K562 (cell line): ENCODE data around the gene MAGI2. TPM values are rescaled to one million over a fixed set of nuclear protein-coding genes. Genes with fewer than 3 reads are reported as not detected.

Experiments used
- ATAC-seq: fragments of 200-7000 bp; cut with Tn5 transposase; 3 replicates; pipeline ENCODE4 v1.9.1; 2020; ENCODE audit warnings: moderate library complexity
- BruUV-seq: library from RNA; stranded (reverse); fragments of 400-500 nt; replicated peaks from 2 replicates; lab custom pipeline; 2021; lab: Mats Ljungman, UMichigan
- CTCF ChIA-PET: fragments of 300-600 bp; formaldehyde crosslinking; extraction: SDS; loops from one replicate; lab custom pipeline; 2021; ENCODE audit warnings: low intra/inter-chr PET ratio; lab: Yijun Ruan, JAX
- POLR2A ChIA-PET: fragments of 300-600, 350-650 bp; sonication (Branson Sonifier 250); formaldehyde crosslinking; extraction: SDS; loops from one replicate; lab custom pipeline; 2021; ENCODE audit warnings: antibody characterized with exemption, inconsistent platforms; lab: Yijun Ruan, JAX
- DNase-seq, 4 experiments: peaks; one replicate each; pipeline versions ENCODE4 v3.0.0 to v3.0.0-alpha.2; 2011 to 2018; ENCODE audit warnings: low spot score in 3 of 4, mixed read lengths in 3 of 4; ENCODE audit errors: extremely low read depth in 1 of 4
- FAIRE-seq: peaks from 2 replicates; lab custom pipeline; 2011; peaks lifted over from hg19 to GRCh38; lab: Jason Lieb, UNC
- H2AFZ ChIP-seq: 2 replicates; pipeline ENCODE4 v1.6.0; 2011; ENCODE audit warnings: low read depth, low read length, control low read depth, inconsistent platforms
- H3K27ac ChIP-seq: fragments of 200-600 bp; 3 replicates; pipeline ENCODE4 v1.8.0; 2011; ENCODE audit warnings: low read depth, mild to moderate bottlenecking, control low read depth, inconsistent platforms, low read length, moderate library complexity, mixed read lengths; ENCODE audit errors: extremely low read depth
- H3K27me3 ChIP-seq, 2 experiments: fragments of 300-600 bp in 1 of 2; 2 replicates in 1 of 2; 3 replicates in 1 of 2; pipeline versions ENCODE4 v1.6.0 to v1.8.0; 2011; ENCODE audit warnings: inconsistent platforms in 2 of 2, low read length in 2 of 2, mild to moderate bottlenecking in 1 of 2, mixed read lengths in 1 of 2, moderate library complexity in 1 of 2; ENCODE audit not compliant: control insufficient read depth in 2 of 2, insufficient read depth in 2 of 2
- H3K36me3 ChIP-seq: fragments of 300-600 bp; 3 replicates; pipeline ENCODE4 v1.8.0; 2011; ENCODE audit warnings: mild to moderate bottlenecking, low read length, inconsistent platforms; ENCODE audit not compliant: control insufficient read depth, insufficient read depth
- H3K4me1 ChIP-seq, 2 experiments: fragments of 200-600 bp in 1 of 2; replicated peaks in 1 of 2; 2 replicates in 1 of 2; 3 replicates in 1 of 2; pipeline versions ENCODE4 v1.5.1 to v1.8.0; 2011; ENCODE audit warnings: inconsistent platforms in 2 of 2, low read length in 2 of 2, mild to moderate bottlenecking in 1 of 2, mixed read lengths in 1 of 2, moderate library complexity in 1 of 2; ENCODE audit not compliant: control insufficient read depth in 2 of 2, insufficient read depth in 2 of 2
- H3K4me2 ChIP-seq: 2 replicates; pipeline ENCODE4 v1.6.1; 2011; ENCODE audit warnings: low read length, control low read depth, inconsistent platforms, mixed read lengths; ENCODE audit not compliant: insufficient read depth
- H3K4me3 ChIP-seq: fragments of 200-600 bp; sonication (generic), shearing (Covaris generic); 2 replicates; pipeline ENCODE4 v1.5.1; 2016; ENCODE audit warnings: control low read depth, inconsistent platforms
- H3K79me2 ChIP-seq: fragments of 200-600 bp; 3 replicates; pipeline ENCODE4 v1.8.0; 2011; ENCODE audit warnings: low read length, inconsistent platforms; ENCODE audit not compliant: control insufficient read depth, insufficient read depth
- H3K9ac ChIP-seq, 2 experiments: 2 replicates each; pipeline versions ENCODE4 v1.6.0 to v1.6.1; 2011; ENCODE audit warnings: low read depth in 2 of 2, low read length in 2 of 2, control low read depth in 1 of 2, inconsistent platforms in 1 of 2, mild to moderate bottlenecking in 1 of 2, mixed read lengths in 1 of 2; ENCODE audit not compliant: insufficient read depth in 1 of 2
- H3K9me1 ChIP-seq: one replicate; pipeline ENCODE4 v1.6.0; 2011; ENCODE audit warnings: inconsistent platforms, mild to moderate bottlenecking, low read length, moderate library complexity; ENCODE audit not compliant: control insufficient read depth, insufficient read depth
- H3K9me3 ChIP-seq: replicated peaks from 2 replicates; pipeline ENCODE4 v1.5.1; 2011; ENCODE audit warnings: low read depth, low read length, inconsistent platforms; ENCODE audit not compliant: control insufficient read depth, insufficient read depth
- H4K20me1 ChIP-seq: replicated peaks from 2 replicates; pipeline ENCODE4 v1.6.1; 2011; ENCODE audit warnings: low read length, inconsistent platforms, mixed read lengths; ENCODE audit not compliant: control insufficient read depth, insufficient read depth
- ATF7 ChIP-seq: fragments of 450-650 bp; IDR thresholded peaks from 2 replicates; pipeline ENCODE4 v1.7.1; 2014; ENCODE audit warnings: mild to moderate bottlenecking, moderate library complexity
- CBX8 ChIP-seq: fragments of 200-600 bp; sonication (generic); IDR thresholded peaks from 2 replicates; pipeline ENCODE4 v1.6.1; 2012; ENCODE audit warnings: borderline replicate concordance, mixed run types, low read depth, mild to moderate bottlenecking, moderate library complexity, mixed read lengths, low read length, control low read depth, inconsistent platforms; ENCODE audit not compliant: poor library complexity, severe bottlenecking; ENCODE audit errors: extremely low read depth
- CTCF ChIP-seq, 3 experiments: IDR thresholded peaks in 2 of 3; conservative IDR thresholded peaks in 1 of 3; 2 replicates each; pipeline ENCODE4 v1.5.1; 2011 to 2012; ENCODE audit warnings: low read length in 3 of 3, mild to moderate bottlenecking in 3 of 3, control low read depth in 2 of 3, improper control_type of control experiment in 1 of 3, inconsistent platforms in 1 of 3, low read depth in 1 of 3, mixed read lengths in 1 of 3, moderate library complexity in 1 of 3; ENCODE audit not compliant: insufficient read depth in 2 of 3
- E4F1 ChIP-seq: fragments of 250-450 bp; sonication (Bioruptor Pico); IDR thresholded peaks from 2 replicates; pipeline ENCODE4 v1.5.0; 2021; ENCODE audit warnings: mild to moderate bottlenecking, borderline replicate concordance
- ELK3 ChIP-seq: fragments of 450-650 bp; formaldehyde crosslinking; IDR thresholded peaks from 2 replicates; pipeline ENCODE4 v1.4.0; 2020; ENCODE audit warnings: mild to moderate bottlenecking
- HLTF ChIP-seq: fragments of 450-650 bp; IDR thresholded peaks from 2 replicates; pipeline ENCODE4 v1.6.1; 2016
- MCM3 ChIP-seq: fragments of 450-650 bp; IDR thresholded peaks from 2 replicates; pipeline ENCODE4 v1.6.1; 2016
- NCOA4 ChIP-seq: fragments of 450-650 bp; IDR thresholded peaks from 2 replicates; pipeline ENCODE4 v1.6.1; 2018; ENCODE audit warnings: mild to moderate bottlenecking; ENCODE audit not compliant: partially characterized antibody
- NR2F6 ChIP-seq: fragments of 450-650 bp; formaldehyde crosslinking; IDR thresholded peaks from 2 replicates; pipeline ENCODE4 v1.4.0; 2020; ENCODE audit warnings: mild to moderate bottlenecking
- SNRNP70 ChIP-seq: fragments of 200-400 bp; formaldehyde crosslinking; optimal IDR thresholded peaks from 2 replicates; pipeline ENCODE3; 2017; ENCODE audit warnings: low read depth, low read length
- SUPT5H ChIP-seq: fragments of 450-650 bp; IDR thresholded peaks from 2 replicates; pipeline ENCODE4 v1.6.1; 2016
- ZBTB17 ChIP-seq: fragments of 450-650 bp; formaldehyde crosslinking; IDR thresholded peaks from 2 replicates; pipeline ENCODE4 v1.4.0; 2020; ENCODE audit warnings: mild to moderate bottlenecking
- ZBTB8A ChIP-seq: fragments of 450-650 bp; IDR thresholded peaks from 2 replicates; pipeline ENCODE4 v1.6.1; 2018; ENCODE audit warnings: mild to moderate bottlenecking, moderate library complexity; ENCODE audit not compliant: partially characterized antibody
- ZNF212 ChIP-seq: fragments of 450-650 bp; formaldehyde crosslinking; IDR thresholded peaks from 2 replicates; pipeline ENCODE4 v1.4.0; 2020; ENCODE audit warnings: mild to moderate bottlenecking
- ZNF239 ChIP-seq: fragments of 250-450 bp; sonication (Bioruptor Pico); IDR thresholded peaks from 2 replicates; pipeline ENCODE4 v1.4.0; 2020; ENCODE audit warnings: mild to moderate bottlenecking
- ZNF518B ChIP-seq: fragments of 250-450 bp; sonication (Bioruptor Pico); IDR thresholded peaks from 2 replicates; pipeline ENCODE4 v1.5.0; 2021; ENCODE audit warnings: mild to moderate bottlenecking, moderate library complexity
- WGBS: fragments of 100-300 bp; shearing (Covaris generic); methylation state at CpG from one replicate; pipeline ENCODE4 v1.1.6; 2016; ENCODE audit warnings: low coverage, mixed read lengths; ENCODE audit not compliant: insufficient coverage; ENCODE audit errors: missing lambda C conversion rate; 5-methylcytosine and 5-hydroxymethylcytosine counted together
- in situ Hi-C: fragments of 300-500 bp; cut with MboI; formaldehyde crosslinking; loops from 4 replicates; pipeline ENCODE4 v1.15.0; 2018; ENCODE audit warnings: inconsistent platforms, mixed read lengths
- intact Hi-C: fragments of 100-400 bp; cut with micrococcal nuclease; formaldehyde crosslinking; loops from 2 replicates; pipeline ENCODE4 v1.14.2; 2022
- polyA plus RNA-seq, 8 experiments: library from polyadenylated mRNA; depleted of rRNA in 4 of 8; stranded (reverse) in 5 of 8; unstranded in 3 of 8; fragments of >200 nt; fragmentation: Nextera tagmentation in 2 of 8; fragmentation: Illumina TruSeq in 1 of 8; extraction: Ambion mirVana in 2 of 8; extraction: Trizol in 1 of 8; gene quantifications; 2 replicates each; pipeline versions ENCODE4 v1.2.1 to v1.2.3, GENCODE V29; 2011 to 2014; ENCODE audit warnings: inconsistent platforms in 1 of 8, missing spikeins in 1 of 8
- total RNA-seq, 7 experiments: library from RNA; depleted of rRNA in 6 of 7; stranded (reverse); fragments of >200 nt in 6 of 7; fragmentation: Illumina TruSeq in 2 of 7; extraction: Trizol in 2 of 7; gene quantifications; 2 replicates each; pipeline versions ENCODE4 v1.2.1 to v1.2.3, GENCODE V29; 2011 to 2021; ENCODE audit warnings: low replicate concordance in 1 of 7

The MAGI2 gene
- total and polyA plus RNA-seq, 9 of the 15 experiments (the other 6 are each of a cell fraction or from before 2014, with no cell fraction given), result 0.27 to 1.4 (median 0.70) TPM

GRCh38 chr7:78514634-78515033 is 938.8 kb downstream of the MAGI2 start:
- Histone ChIP-seq H3K4me1 (no peaks in the 10 kb centered on the region), H2AFZ (no peak overlapping the region), H3K79me2 (no peaks in the 10 kb centered on the region), H3K9me3 (no peaks in the 10 kb centered on the region), H3K27me3 (no peaks in the 10 kb centered on the region), H4K20me1 (no peaks in the 10 kb centered on the region), H3K4me2 (no peak overlapping the region), H3K9ac (no peak overlapping the region), H3K9me1 (no peaks in the 10 kb centered on the region), H3K4me3 (no peak overlapping the region), H3K36me3 (no peaks in the 10 kb centered on the region), H3K27ac (no peak overlapping the region)
- in situ Hi-C loops (no loop called here), intact Hi-C loops (no loop called here)
- BruUV-seq, result no TSS peak
- no peak for DNase-seq
- 0% methylated on average over 6 of the region's 6 CpGs for WGBS
- ChIA-PET POLR2A (no interaction called here), CTCF (no interaction called here)
- FAIRE-seq, result no peak
- no peak for ATAC-seq
- TF ChIP-seq ZNF239 (CRISPR knock-in tag) (no peak), SUPT5H (no peak), HLTF (no peak), NR2F6 (CRISPR knock-in tag) (no peak), E4F1 (CRISPR knock-in tag) (no peak), ZBTB8A (no peak), ZNF518B (no peak), CTCF (IDR thresholded peaks at IDR 0.05 in 2 of 3, conservative IDR thresholded peaks at IDR 0.05 in 1 of 3; ENCODE audit: insufficient read depth in 2 of 3, low read depth in 1 of 3, low read length in 3 of 3) (no peak), CBX8 (no peak), ZBTB17 (CRISPR knock-in tag) (no peak), MCM3 (no peak), ATF7 (no peak), NCOA4 (no peak), SNRNP70 (no peak), ZNF212 (CRISPR knock-in tag) (no peak), ELK3 (no peak)
